OCI-LY3 (cell line): ENCODE measurements around the gene MACF1.

Experiments
- EZH2phosphoT487 ChIP-seq: fragments of 200-600 bp; shearing (Covaris generic); IDR thresholded peaks from 2 replicates; pipeline ENCODE4 v1.6.1; 2018; ENCODE audit warnings: antibody characterized with exemption, mixed run types, low read depth
- TF ChIP-seq, protein P1 (sequence below): fragments of 200-600, 300-600 bp; sonication (generic); IDR thresholded peaks from 2 replicates; pipeline ENCODE4 v1.5.1; 2014; ENCODE audit warnings: antibody characterized with exemption, low read length, low read depth

GRCh38 chr1:39270368-39270767, 65.9 kb downstream of the MACF1 start:
- TF ChIP-seq, protein P1, sequence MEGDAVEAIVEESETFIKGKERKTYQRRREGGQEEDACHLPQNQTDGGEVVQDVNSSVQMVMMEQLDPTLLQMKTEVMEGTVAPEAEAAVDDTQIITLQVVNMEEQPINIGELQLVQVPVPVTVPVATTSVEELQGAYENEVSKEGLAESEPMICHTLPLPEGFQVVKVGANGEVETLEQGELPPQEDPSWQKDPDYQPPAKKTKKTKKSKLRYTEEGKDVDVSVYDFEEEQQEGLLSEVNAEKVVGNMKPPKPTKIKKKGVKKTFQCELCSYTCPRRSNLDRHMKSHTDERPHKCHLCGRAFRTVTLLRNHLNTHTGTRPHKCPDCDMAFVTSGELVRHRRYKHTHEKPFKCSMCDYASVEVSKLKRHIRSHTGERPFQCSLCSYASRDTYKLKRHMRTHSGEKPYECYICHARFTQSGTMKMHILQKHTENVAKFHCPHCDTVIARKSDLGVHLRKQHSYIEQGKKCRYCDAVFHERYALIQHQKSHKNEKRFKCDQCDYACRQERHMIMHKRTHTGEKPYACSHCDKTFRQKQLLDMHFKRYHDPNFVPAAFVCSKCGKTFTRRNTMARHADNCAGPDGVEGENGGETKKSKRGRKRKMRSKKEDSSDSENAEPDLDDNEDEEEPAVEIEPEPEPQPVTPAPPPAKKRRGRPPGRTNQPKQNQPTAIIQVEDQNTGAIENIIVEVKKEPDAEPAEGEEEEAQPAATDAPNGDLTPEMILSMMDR: no peak
- no peak for TF ChIP-seq EZH2phosphoT487
